ENCODE data around the gene DMD.

DMD gene

GRCh38 chrX:32397562-32398216, 813.7 kb downstream of the DMD start:
- no peaks in the 10 kb centered on the region for H3K27me3 ChIP-seq (ENCODE audit: insufficient read depth, low read length, poor library complexity)
- ATAC-seq (ENCODE audit: insufficient read depth, low read depth) (no peak), DNase-seq (no peak)
- no peak overlapping the region for H3K9ac ChIP-seq (ENCODE audit: low read depth, low read length)
- TF ChIP-seq, protein P1, sequence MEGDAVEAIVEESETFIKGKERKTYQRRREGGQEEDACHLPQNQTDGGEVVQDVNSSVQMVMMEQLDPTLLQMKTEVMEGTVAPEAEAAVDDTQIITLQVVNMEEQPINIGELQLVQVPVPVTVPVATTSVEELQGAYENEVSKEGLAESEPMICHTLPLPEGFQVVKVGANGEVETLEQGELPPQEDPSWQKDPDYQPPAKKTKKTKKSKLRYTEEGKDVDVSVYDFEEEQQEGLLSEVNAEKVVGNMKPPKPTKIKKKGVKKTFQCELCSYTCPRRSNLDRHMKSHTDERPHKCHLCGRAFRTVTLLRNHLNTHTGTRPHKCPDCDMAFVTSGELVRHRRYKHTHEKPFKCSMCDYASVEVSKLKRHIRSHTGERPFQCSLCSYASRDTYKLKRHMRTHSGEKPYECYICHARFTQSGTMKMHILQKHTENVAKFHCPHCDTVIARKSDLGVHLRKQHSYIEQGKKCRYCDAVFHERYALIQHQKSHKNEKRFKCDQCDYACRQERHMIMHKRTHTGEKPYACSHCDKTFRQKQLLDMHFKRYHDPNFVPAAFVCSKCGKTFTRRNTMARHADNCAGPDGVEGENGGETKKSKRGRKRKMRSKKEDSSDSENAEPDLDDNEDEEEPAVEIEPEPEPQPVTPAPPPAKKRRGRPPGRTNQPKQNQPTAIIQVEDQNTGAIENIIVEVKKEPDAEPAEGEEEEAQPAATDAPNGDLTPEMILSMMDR (IDR thresholded peaks at IDR 0.05; ENCODE audit: borderline replicate concordance, extremely low read depth, low read length, poor library complexity, severe bottlenecking): no peak
- no peak for TF ChIP-seq EZH2 (IDR thresholded peaks at IDR 0.05; ENCODE audit: borderline replicate concordance, low read depth, low read length, severe bottlenecking)
- no peaks in the 10 kb centered on the region for H3K4me1 ChIP-seq (ENCODE audit: insufficient read depth, low read length)
- no peaks in the 10 kb centered on the region for H3K36me3 ChIP-seq (ENCODE audit: insufficient read depth, low read length)
- H3K9me3 ChIP-seq (ENCODE audit: insufficient read depth, low read length, severe bottlenecking): no peaks in the 10 kb centered on the region
- no peaks in the 10 kb centered on the region for H3K79me2 ChIP-seq (ENCODE audit: insufficient read depth, low read length)
- H4K20me1 ChIP-seq (ENCODE audit: insufficient read depth, low read length): no peaks in the 10 kb centered on the region
- no peak overlapping the region for H3K4me2 ChIP-seq (ENCODE audit: insufficient read depth, low read length)
- no peak overlapping the region for H2AFZ ChIP-seq (ENCODE audit: low read depth, low read length)
- H3K27ac ChIP-seq (ENCODE audit: low read length): no peak overlapping the region
- no peak overlapping the region for H3K4me3 ChIP-seq (ENCODE audit: low read depth in 1 of 2, low read length in 2 of 2)

- DNase-seq: no peak
- Histone ChIP-seq H3K9ac (ENCODE audit: low read depth, low read length) (no peak overlapping the region), H3K4me2 (ENCODE audit: insufficient read depth, low read length) (no peak overlapping the region), H3K9me3 (ENCODE audit: insufficient read depth, low read length, severe bottlenecking) (no peaks in the 10 kb centered on the region), H3K4me1 (ENCODE audit: insufficient read depth, low read length) (no peaks in the 10 kb centered on the region), H4K20me1 (ENCODE audit: insufficient read depth, low read length) (no peaks in the 10 kb centered on the region), H3K27ac (ENCODE audit: low read length) (no peak overlapping the region), H2AFZ (ENCODE audit: low read depth, low read length) (no peak overlapping the region), H3K27me3 (ENCODE audit: insufficient read depth, low read length, poor library complexity) (no peaks in the 10 kb centered on the region), H3K36me3 (ENCODE audit: insufficient read depth, low read length) (no peaks in the 10 kb centered on the region), H3K4me3 (ENCODE audit: low read depth in 1 of 2, low read length in 2 of 2) (no peak overlapping the region), H3K79me2 (ENCODE audit: insufficient read depth, low read length) (no peaks in the 10 kb centered on the region)
- ATAC-seq (ENCODE audit: insufficient read depth, low read depth): no peak
- TF ChIP-seq, protein P1 (IDR thresholded peaks at IDR 0.05; ENCODE audit: borderline replicate concordance, extremely low read depth, low read length, poor library complexity, severe bottlenecking): no peak
- TF ChIP-seq EZH2 (IDR thresholded peaks at IDR 0.05; ENCODE audit: borderline replicate concordance, low read depth, low read length, severe bottlenecking): no peak
Measured at GRCh38 chrX:32395878-32396277, 815.5 kb downstream of the DMD start.

DNA sequence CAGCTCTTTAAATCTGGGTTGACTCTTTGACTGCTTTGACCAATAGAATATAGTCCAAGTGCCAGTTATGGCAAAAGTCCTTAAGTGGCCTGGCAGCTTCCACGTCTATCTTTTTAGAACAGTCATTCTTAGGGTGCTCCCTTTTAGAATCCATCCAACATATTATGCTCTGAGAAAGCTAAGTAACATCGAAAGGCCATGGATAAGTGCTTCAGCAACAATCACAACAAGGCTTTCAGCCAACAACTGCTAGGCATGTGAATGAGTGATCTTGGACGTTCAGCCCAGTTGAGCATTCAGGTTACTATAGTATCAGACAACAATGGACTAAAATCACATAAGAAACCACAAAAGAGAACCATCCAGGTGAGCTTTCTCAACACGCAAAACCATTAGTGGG, 818.7 kb downstream of the DMD start:
- Histone ChIP-seq H3K36me3 (ENCODE audit: insufficient read depth, low read length) (no peaks in the 10 kb centered on the region), H4K20me1 (ENCODE audit: insufficient read depth, low read length) (no peaks in the 10 kb centered on the region), H3K9me3 (ENCODE audit: insufficient read depth, low read length, severe bottlenecking) (no peaks in the 10 kb centered on the region), H3K4me2 (ENCODE audit: insufficient read depth, low read length) (no peak overlapping the region), H3K27me3 (ENCODE audit: insufficient read depth, low read length, poor library complexity) (no peaks in the 10 kb centered on the region), H2AFZ (ENCODE audit: low read depth, low read length) (no peak overlapping the region), H3K4me1 (ENCODE audit: insufficient read depth, low read length) (no peaks in the 10 kb centered on the region), H3K4me3 (ENCODE audit: low read depth in 1 of 2, low read length in 2 of 2) (no peak overlapping the region), H3K27ac (ENCODE audit: low read length) (no peak overlapping the region), H3K9ac (ENCODE audit: low read depth, low read length) (no peak overlapping the region), H3K79me2 (ENCODE audit: insufficient read depth, low read length) (no peaks in the 10 kb centered on the region)
- ATAC-seq (ENCODE audit: insufficient read depth, low read depth): no peak
- DNase-seq: no peak
- TF ChIP-seq EZH2 (IDR thresholded peaks at IDR 0.05; ENCODE audit: borderline replicate concordance, low read depth, low read length, severe bottlenecking): no peak
- TF ChIP-seq, protein P1 (IDR thresholded peaks at IDR 0.05; ENCODE audit: borderline replicate concordance, extremely low read depth, low read length, poor library complexity, severe bottlenecking): no peak

Measured in DND-41 (cell line).